Stomach (tissue), 9 donors: ENCODE data around the gene CNTNAP5. TPM values are rescaled to one million over a fixed set of nuclear protein-coding genes. Genes with fewer than 3 reads are reported as not detected.

ENCODE experiments used
- DNase-seq, 2 donors: peaks; one replicate each; pipeline versions ENCODE4 v3.0.0 to v3.0.0-alpha.2; 2013 to 2019
- H3K27ac ChIP-seq, 5 donors: fragments of 200-600 bp in 4 of 5; sonication (generic) in 4 of 5; one replicate each; pipeline ENCODE4 v1.5.1; 2013 to 2019; ENCODE audit warnings: mild to moderate bottlenecking in 1 of 5, moderate library complexity in 1 of 5
- H3K27me3 ChIP-seq, 3 donors: fragments of 200-600 bp; sonication (generic); one replicate each; pipeline ENCODE4 v1.5.1; 2017 to 2019; ENCODE audit warnings: mixed run types in 1 of 3
- H3K36me3 ChIP-seq, 4 donors: fragments of 200-600 bp; sonication (generic); 1 replicate in 3 of 4; 2 replicates in 1 of 4; pipeline ENCODE4 v1.5.1; 2016 to 2019
- H3K4me1 ChIP-seq, 4 donors: fragments of 200-600 bp; sonication (generic); one replicate each; pipeline ENCODE4 v1.5.1; 2016 to 2019
- H3K4me3 ChIP-seq, 4 donors: fragments of 200-600 bp; sonication (generic) in 3 of 4; one replicate each; pipeline ENCODE4 v1.5.1; 2016 to 2019; ENCODE audit warnings: mild to moderate bottlenecking in 1 of 4
- H3K9me3 ChIP-seq, 4 donors: fragments of 200-600 bp; sonication (generic); one replicate each; pipeline ENCODE4 v1.5.1; 2016 to 2019
- EP300 ChIP-seq: sonication (generic); formaldehyde crosslinking; IDR thresholded peaks from one replicate; pipeline ENCODE4 v1.6.1; 2017; ENCODE audit warnings: antibody characterized with exemption
- POLR2A ChIP-seq, 4 donors: fragments of 450-650 bp; IDR thresholded peaks; one replicate each; pipeline ENCODE4 v1.6.1; 2016; ENCODE audit warnings: antibody characterized with exemption in 4 of 4, control low read depth in 2 of 4, mild to moderate bottlenecking in 1 of 4, moderate library complexity in 1 of 4
- POLR2AphosphoS5 ChIP-seq, 3 donors: sonication (generic); formaldehyde crosslinking; IDR thresholded peaks; one replicate each; pipeline ENCODE4 v1.6.1; 2016; ENCODE audit warnings: antibody characterized with exemption in 3 of 3
- WGBS, 5 donors: extraction: QIAGEN DNeasy Blood & Tissue Kit in 3 of 5; methylation state at CpG; one replicate each; pipeline versions ENCODE4 v1.1.5 to v1.1.7; 2013 to 2018; 5-methylcytosine and 5-hydroxymethylcytosine counted together
- intact Hi-C: fragments of 100-400 bp; cut with DNase I; formaldehyde crosslinking; loops from one replicate; pipeline ENCODE4 v1.15.1; 2023; ENCODE audit warnings: low total_unique reads
- polyA plus RNA-seq, 3 donors: library from polyadenylated mRNA; stranded (reverse); fragments of 200-250 nt; gene quantifications; one replicate each; pipeline ENCODE4 v1.2.3, GENCODE V29; 2013
- total RNA-seq, 5 donors: library from RNA; depleted of rRNA; stranded (reverse); fragments of >200 nt; gene quantifications; one replicate each; pipeline versions ENCODE4 v1.1.0 to v1.2.3, GENCODE V29; 2014 to 2016
- TF ChIP-seq, protein P1 (sequence below), 7 experiments: fragments of 450-650 bp in 4 of 7; fragments of 200-600 bp in 3 of 7; sonication (generic) in 3 of 7; IDR thresholded peaks; one replicate each; pipeline ENCODE4 v1.5.1; 2016 to 2019; ENCODE audit warnings: antibody characterized with exemption in 7 of 7, control low read depth in 2 of 7, mild to moderate bottlenecking in 1 of 7
- donor health status: healthy with polysubstance abuse.
- donor health status: Bipolar disorder and iron deficiency.
- donor health status: healthy.

Gene CNTNAP5
- total and polyA plus RNA-seq, 8 donors, result 1.3 TPM; not detected in 7

GRCh38 chr2:124424074-124424473 is 399.0 kb downstream of the CNTNAP5 start:
- H3K4me3 ChIP-seq, result no peak overlapping the region
- no peak for DNase-seq
- no peak overlapping the region for H3K27ac ChIP-seq
- no peaks in the 10 kb centered on the region for H3K4me1 ChIP-seq
- no peaks in the 10 kb centered on the region for H3K27me3 ChIP-seq
- no peaks in the 10 kb centered on the region for H3K9me3 ChIP-seq
- WGBS, 5 donors, result 86 to 100% (median 91%) methylated on average over 1 of the region's 1 CpG
- intact Hi-C loops, result no loop called here
- TF ChIP-seq POLR2AphosphoS5 (IDR thresholded peaks at IDR 0.05) (no peak), EP300 (no peak)
- TF ChIP-seq, protein P1, sequence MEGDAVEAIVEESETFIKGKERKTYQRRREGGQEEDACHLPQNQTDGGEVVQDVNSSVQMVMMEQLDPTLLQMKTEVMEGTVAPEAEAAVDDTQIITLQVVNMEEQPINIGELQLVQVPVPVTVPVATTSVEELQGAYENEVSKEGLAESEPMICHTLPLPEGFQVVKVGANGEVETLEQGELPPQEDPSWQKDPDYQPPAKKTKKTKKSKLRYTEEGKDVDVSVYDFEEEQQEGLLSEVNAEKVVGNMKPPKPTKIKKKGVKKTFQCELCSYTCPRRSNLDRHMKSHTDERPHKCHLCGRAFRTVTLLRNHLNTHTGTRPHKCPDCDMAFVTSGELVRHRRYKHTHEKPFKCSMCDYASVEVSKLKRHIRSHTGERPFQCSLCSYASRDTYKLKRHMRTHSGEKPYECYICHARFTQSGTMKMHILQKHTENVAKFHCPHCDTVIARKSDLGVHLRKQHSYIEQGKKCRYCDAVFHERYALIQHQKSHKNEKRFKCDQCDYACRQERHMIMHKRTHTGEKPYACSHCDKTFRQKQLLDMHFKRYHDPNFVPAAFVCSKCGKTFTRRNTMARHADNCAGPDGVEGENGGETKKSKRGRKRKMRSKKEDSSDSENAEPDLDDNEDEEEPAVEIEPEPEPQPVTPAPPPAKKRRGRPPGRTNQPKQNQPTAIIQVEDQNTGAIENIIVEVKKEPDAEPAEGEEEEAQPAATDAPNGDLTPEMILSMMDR (IDR thresholded peaks at IDR 0.05), result no peak
- no peaks in the 10 kb centered on the region for H3K36me3 ChIP-seq

GRCh38 chr2:124426122-124426521 is 401.0 kb downstream of the CNTNAP5 start:
- Histone ChIP-seq H3K27ac (no peak overlapping the region), H3K36me3 (no peaks in the 10 kb centered on the region), H3K4me3 (no peak overlapping the region), H3K9me3 (no peaks in the 10 kb centered on the region), H3K4me1 (no peaks in the 10 kb centered on the region), H3K27me3 (no peaks in the 10 kb centered on the region)
- no peak for DNase-seq
- intact Hi-C loops, result no loop called here
- 83 to 87% (median 86%) methylated on average over 2 of the region's 2 CpGs for WGBS, 5 donors
- TF ChIP-seq POLR2AphosphoS5 (IDR thresholded peaks at IDR 0.05) (no peak), POLR2A (IDR thresholded peaks at IDR 0.05) (no peak), EP300 (no peak)
- TF ChIP-seq, protein P1 (IDR thresholded peaks at IDR 0.05), result no peak

GRCh38 chr2:124426625-124427024 is 401.5 kb downstream of the CNTNAP5 start:
- 70 to 90% (median 74%) methylated on average over 1 to 2 of the region's 2 CpGs for WGBS, 5 donors
- H3K4me1 ChIP-seq, result no peaks in the 10 kb centered on the region

DNA sequence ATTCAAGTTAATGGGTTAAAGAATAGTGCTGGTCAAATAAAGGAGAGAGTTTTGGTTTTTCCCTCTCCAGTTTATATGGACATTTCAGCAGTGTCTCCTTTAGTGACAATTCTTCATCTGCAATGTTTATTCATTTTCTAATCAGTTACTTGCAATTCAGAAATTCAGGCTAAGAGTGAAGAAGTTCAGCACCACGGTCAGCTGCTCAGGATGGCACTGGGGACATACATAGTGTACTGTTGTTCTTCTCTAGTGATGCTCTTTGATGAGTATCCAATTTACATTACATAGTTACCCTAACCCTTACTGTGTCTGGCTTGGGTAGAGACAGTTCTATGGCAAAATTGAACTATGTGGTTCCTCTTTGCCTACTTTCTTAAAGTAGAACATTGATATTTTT is 412.7 kb downstream of the CNTNAP5 start:
- DNase-seq, result peak in 1 of 2 donors; percentile 44
- Histone ChIP-seq H3K4me3 (no peak overlapping the region), H3K36me3 (no peaks in the 10 kb centered on the region), H3K27ac (no peak overlapping the region), H3K9me3 (no peaks in the 10 kb centered on the region), H3K27me3 (no peaks in the 10 kb centered on the region), H3K4me1 (no peaks in the 10 kb centered on the region)
- intact Hi-C loops, result no loop called here
- TF ChIP-seq POLR2A (IDR thresholded peaks at IDR 0.05) (no peak), EP300 (no peak), POLR2AphosphoS5 (IDR thresholded peaks at IDR 0.05) (no peak)
- TF ChIP-seq, protein P1 (IDR thresholded peaks at IDR 0.05), result no peak
- WGBS, 5 donors, result 46 to 78% (median 65%) methylated on average over 1 of the region's 1 CpG

More at GRCh38 chr2:124426625-124427024, 401.5 kb downstream of the CNTNAP5 start:
- Histone ChIP-seq H3K27me3 (no peaks in the 10 kb centered on the region), H3K36me3 (no peaks in the 10 kb centered on the region), H3K27ac (no peak overlapping the region), H3K9me3 (no peaks in the 10 kb centered on the region), H3K4me3 (no peak overlapping the region)
- intact Hi-C loops, result no loop called here
- TF ChIP-seq POLR2AphosphoS5 (IDR thresholded peaks at IDR 0.05), result no peak
- TF ChIP-seq, protein P1 (IDR thresholded peaks at IDR 0.05), result no peak
- no peak for TF ChIP-seq EP300
- TF ChIP-seq POLR2A (IDR thresholded peaks at IDR 0.05), result no peak
- no peak for DNase-seq
